Activated T-helper 17 cell treated with anti-CD3 and anti-CD28 coated beads, Interleukin-2, amount 50 U/mL, for 72 hours (primary cell): ENCODE results near the gene PLIN1. TPM values are rescaled to one million over a fixed set of nuclear protein-coding genes. Genes with fewer than 3 reads are reported as not detected.
A peak's percentile ranks its signal among the peaks of the same experiment; 100 is the strongest.

Experiments used
- ATAC-seq: fragments of 150-1000 bp; cut with Tn5 transposase; replicated peaks from 2 replicates; pipeline ENCODE4 v1.10.0; 2021; ENCODE audit warnings: mild to moderate bottlenecking, moderate library complexity
- H3K27ac Mint-ChIP-seq: one replicate; pipeline ENCODE4 v1.8.0; 2022; ENCODE audit warnings: mixed read lengths
- H3K27me3 Mint-ChIP-seq: one replicate; pipeline ENCODE4 v1.8.0; 2022; ENCODE audit warnings: mixed read lengths
- H3K36me3 Mint-ChIP-seq: one replicate; pipeline ENCODE4 v1.8.0; 2022; ENCODE audit warnings: low read depth, mild to moderate bottlenecking, mixed read lengths
- H3K4me1 Mint-ChIP-seq: one replicate; pipeline ENCODE4 v1.8.0; 2022; ENCODE audit warnings: mixed read lengths
- H3K4me3 Mint-ChIP-seq: one replicate; pipeline ENCODE4 v1.8.0; 2022; ENCODE audit warnings: mild to moderate bottlenecking, mixed read lengths
- H3K9me3 Mint-ChIP-seq: one replicate; pipeline ENCODE4 v1.8.0; 2022; ENCODE audit warnings: mixed read lengths
- total RNA-seq, 2 donors: library from RNA; stranded (reverse); gene quantifications; one replicate each; pipeline ENCODE4 v1.2.3, GENCODE V29; 2022

PLIN1 gene
- total RNA-seq, 2 donors from 2014 or later, result 0.09 to 1.2 TPM

DNA sequence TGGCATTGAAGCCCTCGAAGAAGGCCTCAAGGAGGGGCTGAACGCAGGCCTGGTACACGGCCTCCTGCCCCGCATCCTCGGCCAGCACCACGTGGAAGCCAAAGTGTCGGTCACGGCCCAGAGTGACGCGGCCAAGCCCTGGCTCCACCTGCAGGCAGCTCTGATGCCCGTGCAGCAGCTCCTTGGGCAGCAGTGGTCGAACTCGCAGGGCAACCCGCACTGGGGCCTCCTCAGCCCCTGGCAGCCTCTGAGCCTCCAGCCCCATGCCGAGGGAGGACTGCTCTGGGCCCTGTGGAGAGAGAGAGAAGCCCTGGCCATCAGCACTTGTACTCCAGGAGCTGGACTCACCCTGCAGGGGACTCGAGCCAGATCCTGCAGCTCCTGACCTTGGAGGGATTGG lies 26.5 kb downstream of the PLIN1 start:
- Mint-ChIP-seq H3K36me3 (peaks cover 5% of the 10 kb centered on the region), H3K9me3 (no peaks in the 10 kb centered on the region), H3K4me1 (peaks cover 8% of the 10 kb centered on the region), H3K27me3 (peaks cover 30% of the 10 kb centered on the region), H3K4me3 (no peak overlapping the region), H3K27ac (no peak overlapping the region)
- ATAC-seq, result no peak

DNA sequence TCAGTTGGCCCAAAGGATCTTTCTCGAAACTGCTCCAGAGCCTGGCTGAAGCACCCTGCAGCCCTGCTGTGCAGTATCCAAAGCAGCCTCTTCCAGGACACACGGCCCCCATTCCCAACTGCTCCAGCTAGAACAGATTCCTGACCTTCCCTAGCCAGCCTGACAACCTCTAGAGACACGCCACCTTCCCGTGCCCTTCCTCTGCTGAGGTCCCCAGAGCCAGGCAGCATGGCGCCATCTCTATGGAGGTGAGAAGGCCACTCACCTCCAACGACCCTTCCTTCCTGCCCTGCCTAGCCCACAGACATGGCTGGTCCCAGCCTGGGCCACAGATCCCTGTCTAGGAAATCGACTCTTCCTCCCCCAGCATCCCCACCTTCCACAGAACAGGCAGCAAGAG lies 27.0 kb downstream of the PLIN1 start:
- peaks cover 5% of the 10 kb centered on the region for H3K36me3 Mint-ChIP-seq
- H3K27me3 Mint-ChIP-seq, result peaks cover 27% of the 10 kb centered on the region
- H3K4me1 Mint-ChIP-seq, result peaks cover 8% of the 10 kb centered on the region
- no peak overlapping the region for H3K27ac Mint-ChIP-seq
- no peak overlapping the region for H3K4me3 Mint-ChIP-seq
- no peak for ATAC-seq
- H3K9me3 Mint-ChIP-seq, result no peaks in the 10 kb centered on the region

DNA sequence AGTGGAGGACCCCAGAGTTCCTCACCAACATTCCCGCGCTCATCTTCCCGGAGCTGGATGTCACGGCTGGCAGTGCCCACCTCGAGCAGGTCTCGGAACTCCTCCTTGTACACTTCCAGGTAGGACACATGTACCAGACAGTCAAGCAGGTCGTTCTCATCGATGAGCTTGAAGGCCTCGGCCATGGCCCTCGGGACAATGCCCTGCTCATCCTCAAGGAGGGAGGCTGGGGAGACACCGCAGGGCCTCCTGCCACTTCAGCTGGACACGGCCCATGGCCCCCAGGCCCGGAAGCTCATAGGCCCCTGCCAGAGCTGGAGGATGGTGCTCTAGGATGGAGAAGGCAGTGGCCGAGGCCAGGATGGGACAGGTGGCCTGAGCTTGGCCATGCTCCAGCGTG lies 29.5 kb downstream of the PLIN1 start:
- H3K4me3 Mint-ChIP-seq, result no peak overlapping the region
- peaks cover 17% of the 10 kb centered on the region for H3K27me3 Mint-ChIP-seq
- H3K9me3 Mint-ChIP-seq, result no peaks in the 10 kb centered on the region
- H3K4me1 Mint-ChIP-seq, result no peaks in the 10 kb centered on the region
- no peak overlapping the region for H3K27ac Mint-ChIP-seq
- peaks cover 5% of the 10 kb centered on the region for H3K36me3 Mint-ChIP-seq
- no peak for ATAC-seq

DNA sequence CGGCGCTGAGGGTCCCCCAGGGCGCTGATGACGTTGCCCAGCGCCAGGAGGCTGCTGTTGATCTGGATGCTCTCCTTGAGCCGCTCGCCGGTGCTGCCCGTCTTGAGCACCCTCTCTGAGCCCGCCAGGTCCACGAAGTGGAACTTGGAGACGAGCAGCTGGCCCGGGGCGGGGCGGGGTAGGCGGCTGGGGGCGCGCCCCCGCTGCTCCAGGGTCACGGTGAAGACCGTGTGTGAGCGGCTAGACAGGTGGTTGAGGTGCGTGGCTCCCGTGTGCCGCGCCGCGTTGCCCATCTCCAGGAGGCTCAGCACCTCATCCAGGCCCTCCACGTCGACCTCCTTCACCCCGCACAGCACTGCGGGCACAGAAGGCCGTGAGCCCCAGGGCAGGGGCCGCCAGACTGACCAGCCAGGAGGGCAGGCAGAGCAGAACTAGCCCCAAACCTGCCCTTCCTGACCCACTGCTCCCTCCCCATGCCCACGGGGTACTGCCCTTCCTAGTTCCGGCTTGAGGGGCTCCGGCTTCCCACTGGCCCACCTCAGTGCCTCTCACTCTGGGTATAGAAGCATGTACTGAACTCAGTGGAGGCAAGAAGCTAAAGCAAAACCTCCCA lies 30.0 kb downstream of the PLIN1 start:
- Mint-ChIP-seq H3K9me3 (no peaks in the 10 kb centered on the region), H3K36me3 (no peaks in the 10 kb centered on the region), H3K4me3 (no peak overlapping the region), H3K27me3 (peaks cover 11% of the 10 kb centered on the region), H3K27ac (no peak overlapping the region), H3K4me1 (no peaks in the 10 kb centered on the region)
- ATAC-seq, result no peak

DNA sequence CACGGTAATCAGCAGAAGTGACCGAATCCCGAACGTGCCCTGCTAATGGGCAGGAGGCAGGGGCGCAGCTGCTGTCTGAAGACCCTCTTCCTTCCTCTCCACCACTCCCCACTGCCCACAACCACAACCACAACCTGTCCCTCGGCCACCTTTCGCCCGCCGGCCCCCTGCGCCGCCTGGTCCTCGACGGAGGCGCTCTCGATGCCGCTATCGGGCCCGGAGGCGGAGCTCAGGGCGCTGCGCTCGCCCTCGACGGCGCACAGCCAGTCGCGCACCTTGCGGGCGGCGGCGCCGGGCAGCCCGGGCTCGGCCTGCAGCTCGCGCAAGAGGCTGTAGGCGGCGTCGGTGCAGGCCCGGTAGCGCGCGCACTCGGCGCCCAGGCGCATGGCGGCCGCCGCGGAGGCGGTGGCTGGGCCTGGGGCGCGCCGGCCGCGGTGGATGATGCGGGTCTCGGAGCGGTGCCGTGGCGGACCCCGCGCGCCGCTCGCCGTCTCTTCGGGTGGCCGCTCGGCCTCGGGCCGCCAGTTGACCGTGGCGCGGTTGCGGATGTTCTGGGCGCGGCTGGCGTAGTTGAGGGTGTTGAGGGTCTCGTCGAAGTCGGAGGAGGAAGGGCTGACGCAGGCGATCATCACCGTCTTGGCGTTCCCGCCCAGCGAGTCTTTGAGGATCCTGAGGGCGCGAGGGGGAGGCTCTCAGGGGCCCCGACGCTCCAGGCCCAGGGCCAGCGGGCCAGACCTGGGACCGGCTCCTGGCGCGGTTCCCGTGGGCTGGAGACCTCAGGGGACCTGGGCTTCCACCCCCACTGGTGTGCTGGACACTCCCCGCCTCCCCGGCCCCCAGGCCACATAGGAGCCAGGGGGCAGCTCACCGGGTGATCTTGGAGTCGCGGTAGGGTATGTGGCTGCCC lies 30.8 kb downstream of the PLIN1 start:
- Mint-ChIP-seq H3K4me3 (no peak overlapping the region), H3K27me3 (peaks cover 9% of the 10 kb centered on the region), H3K27ac (no peak overlapping the region), H3K36me3 (no peaks in the 10 kb centered on the region), H3K9me3 (no peaks in the 10 kb centered on the region), H3K4me1 (no peaks in the 10 kb centered on the region)
- no peak for ATAC-seq

DNA sequence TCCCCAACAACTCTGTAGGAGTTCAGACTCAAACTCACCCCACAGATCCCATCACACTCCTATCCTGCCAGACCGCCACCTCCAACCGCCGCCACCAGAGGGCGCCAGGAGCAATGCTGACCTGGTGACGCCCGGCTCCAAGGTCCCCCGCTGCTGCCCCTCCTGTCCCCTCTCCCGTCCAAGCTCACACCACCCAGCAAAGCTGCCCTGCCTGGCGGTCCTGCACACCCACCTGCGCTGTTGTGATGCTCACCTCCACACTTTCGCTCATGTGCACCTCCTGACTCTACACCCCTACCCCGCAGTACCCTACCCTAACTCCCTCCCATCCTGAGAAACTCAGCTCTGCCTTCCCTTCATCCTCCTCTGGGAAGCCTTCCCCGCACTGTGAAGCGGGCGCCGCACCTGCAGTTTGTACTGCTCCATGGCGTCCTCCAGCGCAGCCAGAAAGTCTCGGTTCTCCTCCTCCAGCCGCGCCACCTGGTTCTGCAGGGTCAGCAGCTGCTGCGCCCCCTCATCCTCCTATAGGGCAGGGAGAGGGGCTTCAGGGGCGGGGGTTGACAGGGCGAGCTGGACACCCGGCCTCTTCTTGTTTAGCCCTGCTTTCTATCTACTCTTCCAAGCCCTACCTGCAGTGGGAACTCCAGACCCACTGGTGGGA lies 31.8 kb downstream of the PLIN1 start:
- Mint-ChIP-seq H3K4me1 (no peaks in the 10 kb centered on the region), H3K9me3 (no peaks in the 10 kb centered on the region), H3K27ac (no peak overlapping the region), H3K27me3 (peaks cover 3% of the 10 kb centered on the region), H3K36me3 (no peaks in the 10 kb centered on the region), H3K4me3 (no peak overlapping the region)
- ATAC-seq, result peak; percentile 71

DNA sequence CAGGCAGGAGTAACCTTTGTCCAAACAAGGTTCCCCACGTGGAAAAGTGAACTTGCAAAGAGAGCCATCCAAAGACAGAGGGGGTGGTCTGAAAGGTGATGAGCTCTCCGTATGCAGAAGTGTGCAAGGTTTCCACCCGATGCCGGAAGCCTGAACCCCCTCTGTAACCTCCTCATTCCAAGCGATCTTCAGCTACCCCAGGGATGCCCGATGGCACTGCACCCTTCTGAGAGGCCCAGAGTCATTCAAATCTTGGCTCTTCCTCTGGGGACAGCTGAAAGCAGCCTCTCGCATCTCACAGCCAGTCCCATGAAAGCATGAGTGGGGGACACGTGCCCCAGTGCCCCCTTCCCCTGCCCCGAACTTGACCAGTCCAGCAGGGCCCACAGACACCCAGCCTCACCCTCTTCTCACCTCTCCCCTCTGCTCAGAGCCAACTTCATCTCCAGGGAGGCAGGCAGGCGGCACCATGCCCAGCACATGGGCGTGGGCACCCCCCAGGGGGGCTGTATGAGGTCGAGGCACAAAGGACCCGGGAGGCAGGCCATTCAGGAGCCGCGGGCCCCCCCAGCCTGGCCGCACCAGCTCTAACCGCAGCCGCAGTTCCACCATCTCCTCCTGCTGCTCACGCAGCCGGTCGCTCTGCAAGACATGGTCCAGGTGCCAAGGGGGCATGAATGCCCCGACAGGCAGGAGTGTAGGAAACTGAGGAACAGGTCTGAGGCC lies 32.6 kb downstream of the PLIN1 start:
- H3K9me3 Mint-ChIP-seq, result no peaks in the 10 kb centered on the region
- H3K27me3 Mint-ChIP-seq, result no peaks in the 10 kb centered on the region
- no peaks in the 10 kb centered on the region for H3K36me3 Mint-ChIP-seq
- no peak overlapping the region for H3K27ac Mint-ChIP-seq
- no peak for ATAC-seq
- no peaks in the 10 kb centered on the region for H3K4me1 Mint-ChIP-seq
- no peak overlapping the region for H3K4me3 Mint-ChIP-seq

DNA sequence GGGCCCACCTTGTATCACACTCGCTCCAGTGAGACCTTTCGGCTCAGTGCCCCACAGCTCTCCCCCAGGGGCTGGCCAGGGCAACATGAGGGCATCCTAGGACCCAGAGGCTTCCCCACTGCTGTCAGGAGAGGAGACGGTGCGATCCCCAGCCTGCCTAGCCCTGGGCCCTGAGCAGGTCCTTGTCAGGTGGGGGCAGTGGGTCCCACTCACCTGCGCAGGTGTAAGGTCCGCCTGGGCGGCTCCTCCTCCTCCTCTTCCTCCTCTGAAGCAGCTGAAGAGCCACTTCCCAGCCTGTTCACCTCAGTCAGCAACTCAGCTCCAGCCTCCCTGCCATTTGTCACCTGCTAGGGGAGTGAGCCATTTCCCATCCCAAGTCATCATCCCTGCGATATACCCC lies 33.5 kb downstream of the PLIN1 start:
- no peaks in the 10 kb centered on the region for H3K9me3 Mint-ChIP-seq
- H3K36me3 Mint-ChIP-seq, result no peaks in the 10 kb centered on the region
- H3K4me3 Mint-ChIP-seq, result no peak overlapping the region
- H3K27ac Mint-ChIP-seq, result no peak overlapping the region
- no peaks in the 10 kb centered on the region for H3K27me3 Mint-ChIP-seq
- ATAC-seq, result no peak
- H3K4me1 Mint-ChIP-seq, result no peaks in the 10 kb centered on the region

DNA sequence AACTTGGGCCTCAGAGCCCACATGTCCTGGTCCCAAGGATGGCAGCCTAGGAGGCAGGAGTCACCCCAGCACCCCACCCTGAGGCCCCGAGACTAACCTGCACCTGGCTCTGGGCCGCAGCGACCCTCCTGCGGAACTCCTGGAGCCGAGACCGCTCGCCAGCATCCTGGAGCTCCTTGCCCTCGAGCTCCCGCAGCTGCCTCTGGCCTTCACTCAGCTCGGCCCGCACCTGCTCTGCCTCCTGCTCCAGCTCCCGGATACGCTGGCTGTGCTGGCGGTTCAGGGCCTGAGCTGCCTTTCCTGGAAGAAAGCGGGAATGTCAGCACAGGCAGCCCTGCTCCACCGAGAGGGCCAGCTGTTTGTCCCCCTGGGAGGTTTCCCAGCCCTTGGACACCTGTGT lies 37.1 kb downstream of the PLIN1 start:
- H3K27ac Mint-ChIP-seq, result no peak overlapping the region
- no peaks in the 10 kb centered on the region for H3K4me1 Mint-ChIP-seq
- ATAC-seq, result no peak
- H3K36me3 Mint-ChIP-seq, result no peaks in the 10 kb centered on the region
- H3K27me3 Mint-ChIP-seq, result no peaks in the 10 kb centered on the region
- no peak overlapping the region for H3K4me3 Mint-ChIP-seq
- H3K9me3 Mint-ChIP-seq, result no peaks in the 10 kb centered on the region

DNA sequence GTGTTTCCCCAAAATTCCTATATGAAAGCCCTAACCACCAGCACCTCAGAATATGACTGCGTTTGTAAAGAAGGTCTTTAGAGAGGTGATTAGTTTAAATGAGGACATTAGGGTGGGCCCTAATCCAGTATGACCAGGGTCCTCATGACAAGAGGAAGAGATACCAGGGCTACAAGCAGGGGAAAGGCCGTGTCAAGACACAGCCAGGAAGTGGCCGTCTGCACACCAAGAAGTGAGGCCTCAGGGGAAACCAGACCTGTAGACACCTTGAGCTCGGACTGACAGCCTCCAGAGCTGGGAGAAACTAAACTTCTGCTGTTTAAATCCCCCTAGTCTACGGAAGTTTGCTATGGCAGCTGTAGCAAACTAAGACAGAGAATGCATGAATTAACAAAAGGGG lies 38.1 kb downstream of the PLIN1 start:
- H3K27me3 Mint-ChIP-seq, result no peaks in the 10 kb centered on the region
- no peak overlapping the region for H3K27ac Mint-ChIP-seq
- no peaks in the 10 kb centered on the region for H3K36me3 Mint-ChIP-seq
- H3K9me3 Mint-ChIP-seq, result no peaks in the 10 kb centered on the region
- ATAC-seq, result no peak
- H3K4me1 Mint-ChIP-seq, result no peaks in the 10 kb centered on the region
- no peak overlapping the region for H3K4me3 Mint-ChIP-seq

DNA sequence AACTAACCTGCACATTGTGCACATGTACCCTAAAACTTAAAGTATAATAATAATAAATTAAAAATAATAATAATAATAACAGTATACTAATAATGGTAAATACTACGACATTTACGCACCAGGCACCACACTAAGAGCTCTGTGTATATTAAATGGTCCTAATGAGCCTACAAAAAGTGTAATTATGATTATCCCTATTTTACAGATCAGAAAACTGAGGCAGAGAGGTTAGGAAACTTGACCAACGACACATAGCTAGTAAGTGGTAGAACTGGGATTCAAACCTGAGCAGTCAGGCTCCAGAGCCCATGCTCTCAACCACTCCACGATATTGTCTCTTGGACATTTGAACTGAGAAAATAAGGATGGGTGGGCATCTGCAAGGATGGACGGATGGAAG lies 38.9 kb downstream of the PLIN1 start:
- no peaks in the 10 kb centered on the region for H3K27me3 Mint-ChIP-seq
- H3K4me3 Mint-ChIP-seq, result no peak overlapping the region
- no peaks in the 10 kb centered on the region for H3K36me3 Mint-ChIP-seq
- H3K9me3 Mint-ChIP-seq, result no peaks in the 10 kb centered on the region
- no peaks in the 10 kb centered on the region for H3K4me1 Mint-ChIP-seq
- H3K27ac Mint-ChIP-seq, result no peak overlapping the region
- no peak for ATAC-seq

DNA sequence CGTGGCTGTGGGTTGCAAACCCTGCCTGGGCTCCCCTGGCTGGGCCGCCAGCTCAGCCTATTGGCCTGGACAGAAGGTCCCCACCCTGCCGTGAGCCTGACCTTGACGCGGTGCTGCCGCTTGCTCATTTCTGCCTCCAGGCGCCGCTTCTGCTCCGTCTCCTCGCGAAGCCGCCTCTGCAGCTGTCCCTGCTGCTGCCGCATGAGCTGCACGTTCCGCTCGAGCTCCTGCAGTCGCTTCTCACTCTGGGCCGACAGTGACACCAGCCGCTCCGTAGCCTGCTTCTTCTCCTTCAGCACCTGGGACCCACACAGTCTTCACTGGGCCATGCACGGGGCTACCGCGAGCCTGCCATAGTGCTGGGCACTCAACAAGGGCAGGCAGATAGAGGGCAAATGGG lies 45.6 kb downstream of the PLIN1 start:
- H3K27ac Mint-ChIP-seq, result no peak overlapping the region
- no peaks in the 10 kb centered on the region for H3K27me3 Mint-ChIP-seq
- no peaks in the 10 kb centered on the region for H3K4me1 Mint-ChIP-seq
- ATAC-seq, result no peak
- H3K36me3 Mint-ChIP-seq, result no peaks in the 10 kb centered on the region
- no peaks in the 10 kb centered on the region for H3K9me3 Mint-ChIP-seq
- no peak overlapping the region for H3K4me3 Mint-ChIP-seq

DNA sequence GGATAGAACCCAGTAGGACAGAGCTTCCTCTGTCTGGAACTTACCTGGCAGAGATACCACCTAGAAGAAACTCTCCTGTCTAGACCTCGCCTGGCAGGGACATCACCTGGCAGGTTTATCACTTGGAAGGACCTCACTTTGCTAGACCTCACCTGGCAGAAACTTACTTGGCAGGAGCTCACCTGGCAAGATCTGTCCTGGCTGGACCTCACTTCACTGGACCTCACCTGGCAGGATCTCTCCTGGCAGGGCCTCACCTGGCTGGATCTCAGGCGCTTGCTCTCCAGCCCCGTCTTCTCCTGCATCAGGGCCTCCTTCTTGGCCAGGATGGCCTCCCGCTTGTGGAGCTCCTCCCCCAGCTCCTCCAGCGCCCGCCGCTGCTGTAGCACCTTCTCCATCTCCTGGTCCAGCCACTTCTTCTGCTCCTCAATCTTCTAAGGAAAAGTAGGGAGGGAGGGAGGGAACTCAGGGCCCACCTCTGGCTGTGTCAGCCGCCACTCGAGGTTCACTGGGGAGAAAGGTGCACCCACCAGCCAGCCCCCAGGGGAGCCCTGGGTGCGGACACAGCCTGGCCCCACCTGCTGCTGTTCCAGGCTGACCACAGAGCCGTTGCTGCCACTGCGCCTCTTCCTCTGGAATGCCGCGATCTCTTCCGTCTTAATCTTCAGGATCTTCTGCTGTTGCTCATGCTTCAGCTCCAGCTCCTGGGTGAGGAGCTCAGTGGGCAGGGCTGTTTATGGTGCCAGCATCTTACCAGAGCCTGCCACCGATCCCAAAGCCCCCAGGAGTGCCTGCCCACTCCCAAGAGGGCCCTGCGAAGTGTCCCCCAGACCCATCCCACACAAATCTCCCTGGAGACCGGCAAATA lies 46.4 kb downstream of the PLIN1 start:
- no peak for ATAC-seq
- H3K27me3 Mint-ChIP-seq, result no peaks in the 10 kb centered on the region
- H3K4me1 Mint-ChIP-seq, result no peaks in the 10 kb centered on the region
- peaks cover 4% of the 10 kb centered on the region for H3K36me3 Mint-ChIP-seq
- H3K27ac Mint-ChIP-seq, result no peak overlapping the region
- no peak overlapping the region for H3K4me3 Mint-ChIP-seq
- no peaks in the 10 kb centered on the region for H3K9me3 Mint-ChIP-seq

DNA sequence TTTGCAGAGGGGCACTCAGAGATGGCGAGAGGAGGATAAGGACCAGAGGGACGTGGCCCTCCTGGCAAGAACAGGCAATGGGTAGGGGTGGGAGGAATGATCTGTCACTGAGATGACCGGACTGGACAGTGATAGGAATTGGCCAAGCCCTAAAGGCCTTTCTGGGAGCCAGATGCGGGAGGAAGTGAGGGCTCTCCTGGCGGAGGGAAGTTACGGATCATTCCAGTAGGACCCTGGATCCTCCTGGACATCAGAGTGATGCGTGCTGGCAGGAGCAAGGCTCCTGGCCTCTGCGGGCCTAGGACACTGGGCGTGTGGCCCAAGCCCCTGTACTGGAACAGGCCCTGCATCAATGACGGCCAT lies 47.3 kb downstream of the PLIN1 start:
- no peak overlapping the region for H3K27ac Mint-ChIP-seq
- no peaks in the 10 kb centered on the region for H3K27me3 Mint-ChIP-seq
- H3K9me3 Mint-ChIP-seq, result no peaks in the 10 kb centered on the region
- H3K36me3 Mint-ChIP-seq, result peaks cover 13% of the 10 kb centered on the region
- no peak overlapping the region for H3K4me3 Mint-ChIP-seq
- H3K4me1 Mint-ChIP-seq, result no peaks in the 10 kb centered on the region
- ATAC-seq, result no peak
